Femur (tissue), 1 donor: Measurements from ENCODE around the gene ATP23.

Experiments
- DNase-seq: peaks from one replicate; pipeline ENCODE4 v3.0.0-alpha.2; 2017

ATP23 gene

GRCh38 chr12:57909056-57909455 lies 32.3 kb upstream of the ATP23 start:
- no peak for DNase-seq

DNA sequence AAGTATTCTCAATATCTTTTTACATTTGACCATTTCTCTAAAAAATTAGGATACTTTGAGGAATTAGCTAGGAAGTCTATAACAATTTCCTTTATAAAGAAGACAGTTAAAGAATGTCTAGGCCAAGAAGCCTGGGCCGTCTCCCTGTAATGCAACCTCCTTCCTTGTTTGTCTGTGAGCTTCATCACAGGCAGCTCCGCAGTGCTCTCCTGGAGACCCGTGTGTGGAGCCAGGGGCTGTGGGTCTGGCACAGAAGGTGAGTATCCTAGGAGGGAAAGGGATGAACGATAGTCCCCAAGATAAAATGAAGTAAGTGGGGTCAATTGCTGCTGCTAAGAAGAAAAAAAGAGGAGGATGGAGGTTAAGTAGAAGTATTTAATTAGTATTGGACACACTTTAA lies 31.8 kb upstream of the ATP23 start:
- DNase-seq: no peak

DNA sequence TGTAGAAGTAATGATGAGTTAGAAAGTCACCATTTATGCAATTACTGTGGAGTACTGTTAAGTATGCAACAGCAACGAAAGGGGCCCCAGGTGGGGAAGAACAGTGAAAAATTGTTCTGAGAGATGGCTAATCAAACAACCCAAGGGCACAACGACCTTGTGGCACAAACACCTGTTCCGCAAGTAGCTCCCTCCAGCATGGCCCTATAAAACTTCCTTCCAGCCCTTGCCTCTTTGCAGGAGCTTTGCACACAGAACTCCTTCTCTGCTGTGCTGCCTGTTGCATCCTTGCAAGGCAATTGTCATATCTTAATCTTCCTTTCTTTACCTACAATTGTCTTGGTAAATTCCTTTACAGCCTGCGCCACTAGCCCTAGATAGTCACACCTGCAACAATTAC lies 23.2 kb upstream of the ATP23 start:
- no peak for DNase-seq

- DNase-seq: no peak
Measured at GRCh38 chr12:57927086-57927485, 14.3 kb upstream of the ATP23 start.

- no peak for DNase-seq
Measured at GRCh38 chr12:57929092-57929830, 12.1 kb upstream of the ATP23 start.

- DNase-seq: no peak
Measured at GRCh38 chr12:57934819-57935218, 6.5 kb upstream of the ATP23 start.

DNA sequence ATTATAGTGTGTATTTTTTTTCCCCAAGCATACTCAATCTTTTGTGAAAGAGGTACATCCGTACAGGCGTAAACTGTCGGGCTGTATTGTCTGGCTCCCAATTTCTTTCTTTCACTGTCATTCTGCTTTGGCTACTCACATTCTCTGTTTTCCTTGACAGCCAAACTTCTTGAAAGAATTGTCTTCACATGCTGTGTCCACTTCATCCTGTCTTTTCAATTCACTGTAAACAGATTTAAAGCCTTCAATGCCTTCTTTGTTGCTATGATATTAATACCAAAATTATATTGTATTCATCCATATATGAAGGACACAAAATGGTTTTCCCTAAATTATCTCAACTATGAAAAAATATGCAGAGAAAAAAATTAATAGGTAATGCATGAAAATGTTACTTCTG lies 6.0 kb upstream of the ATP23 start:
- no peak for DNase-seq

- DNase-seq: peak; percentile 96
Measured at GRCh38 chr12:57935839-57936512, 5.4 kb upstream of the ATP23 start.

DNA sequence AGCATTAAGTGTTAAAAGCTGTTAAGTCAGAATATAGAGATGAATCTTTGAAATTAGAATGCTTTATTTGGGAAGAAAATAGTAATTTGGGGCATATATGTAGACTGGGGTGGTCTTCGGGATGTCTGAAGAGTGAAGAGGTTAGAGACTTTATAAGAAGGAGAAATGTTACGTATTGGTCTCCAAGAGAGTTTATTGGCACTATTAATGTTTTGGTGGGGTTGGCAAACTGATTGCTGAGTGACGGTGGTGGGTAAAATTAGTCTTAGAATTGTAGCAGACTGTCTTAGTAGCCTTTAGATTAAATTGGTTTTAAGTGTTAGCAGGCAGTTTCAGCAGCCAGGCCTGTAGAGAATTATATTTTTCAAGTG lies 4.9 kb upstream of the ATP23 start:
- DNase-seq: no peak

GRCh38 chr12:57939291-57939690 lies 2.1 kb upstream of the ATP23 start:
- no peak for DNase-seq

DNA sequence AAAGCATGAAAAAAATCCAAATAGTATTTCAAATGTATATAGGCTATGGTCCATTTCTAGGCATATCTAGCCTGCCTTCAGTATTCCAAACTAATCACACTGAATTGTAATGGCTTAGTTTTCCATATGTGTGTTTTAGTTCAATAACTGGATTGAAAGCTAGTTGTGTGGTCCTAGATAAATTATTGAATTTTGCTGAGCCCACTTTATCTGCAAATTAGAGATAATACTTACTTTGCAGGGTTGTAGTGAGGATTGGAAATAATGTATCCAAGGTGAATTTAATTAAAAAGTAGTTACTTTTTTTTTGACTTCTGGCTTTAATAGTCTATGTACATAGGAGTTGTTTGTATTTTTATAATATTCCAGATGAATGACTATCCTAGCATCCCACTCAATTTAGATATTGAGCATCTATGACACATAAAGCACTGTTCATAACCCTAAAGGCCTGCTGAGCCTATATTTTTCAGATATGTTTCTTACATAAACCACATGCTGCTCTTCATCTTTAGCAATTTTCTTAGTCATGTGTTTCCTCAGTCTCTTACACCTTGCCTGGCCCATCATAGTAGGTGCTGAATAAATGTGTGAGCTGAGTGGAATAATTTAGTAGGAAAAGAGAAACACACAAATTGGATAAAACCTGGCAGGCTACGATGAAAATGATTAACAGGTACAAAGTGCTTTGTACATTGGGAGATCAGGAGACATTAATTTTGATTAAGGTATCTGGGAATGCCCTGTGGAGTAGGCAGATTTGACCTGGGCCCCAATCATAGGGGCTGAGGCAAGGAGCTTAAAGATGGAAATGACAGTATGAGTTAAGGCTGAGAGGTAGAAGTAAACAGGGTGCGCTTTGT lies 1.1 kb upstream of the ATP23 start:
- DNase-seq: no peak

GRCh38 chr12:57940915-57941164 lies 527 bp upstream of the ATP23 start:
- DNase-seq: no peak

- no peak for DNase-seq
Measured at GRCh38 chr12:57943438-57944080, 2.2 kb downstream of the ATP23 start.

- DNase-seq: no peak
Measured at GRCh38 chr12:57944313-57945023, 3.1 kb downstream of the ATP23 start.

- no peak for DNase-seq
Measured at GRCh38 chr12:57952766-57953165, 11.4 kb downstream of the ATP23 start.

DNA sequence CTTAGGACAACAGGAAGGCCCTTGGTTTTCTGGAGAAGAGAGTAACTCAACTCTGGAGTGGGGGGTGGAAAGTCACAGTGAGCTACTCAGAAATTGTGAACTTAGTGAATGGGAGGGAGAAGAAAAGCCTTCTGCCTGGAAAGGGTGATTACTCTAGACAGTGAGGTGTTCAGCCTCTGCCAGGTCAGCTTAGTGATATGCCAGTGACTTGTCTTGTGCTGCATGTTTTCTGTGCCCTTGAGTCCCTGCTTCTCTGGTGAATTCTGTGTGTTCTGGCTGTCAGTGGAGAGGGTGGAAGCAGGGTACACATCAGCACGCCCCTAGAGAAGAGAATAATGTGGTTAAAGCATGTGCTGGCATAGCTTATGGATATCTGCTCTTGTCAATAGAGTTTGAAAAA lies 13.4 kb downstream of the ATP23 start:
- DNase-seq: no peak

- no peak for DNase-seq
Measured at GRCh38 chr12:57958061-57958657, 16.8 kb downstream of the ATP23 start.

- DNase-seq: no peak
Measured at GRCh38 chr12:57964421-57964820, 23.1 kb downstream of the ATP23 start.

GRCh38 chr12:57965766-57966165 lies 24.4 kb downstream of the ATP23 start:
- no peak for DNase-seq

DNA sequence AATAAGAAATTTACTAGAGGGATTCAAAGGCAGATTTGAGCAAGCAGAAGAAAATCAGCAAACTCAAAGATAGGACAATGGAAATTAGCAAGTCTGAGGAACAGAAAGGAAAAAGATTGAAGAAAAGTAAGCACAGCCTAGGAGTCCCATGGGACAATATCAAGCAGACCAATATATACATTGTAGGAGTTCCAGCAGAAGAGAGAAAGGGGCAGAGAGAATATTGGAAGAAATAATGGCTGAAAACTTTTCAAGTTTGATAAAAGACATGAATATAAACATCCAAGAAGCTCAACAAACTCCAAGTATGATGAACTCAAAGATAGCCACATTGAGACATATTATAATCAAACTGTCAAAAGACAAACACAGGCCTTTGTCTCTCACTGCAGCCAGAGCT lies 25.2 kb downstream of the ATP23 start:
- no peak for DNase-seq

GRCh38 chr12:57983146-57983857 lies 41.9 kb downstream of the ATP23 start:
- DNase-seq: peak; percentile 65
